ENCODE results near the gene BRPF1. TPM values are rescaled to one million over a fixed set of nuclear protein-coding genes. Genes with fewer than 3 reads are reported as not detected.
A peak's percentile ranks its signal among the peaks of the same experiment; 100 is the strongest.

The BRPF1 gene
- total RNA-seq, 1 donor from 2014 or later, result 19.5 TPM

DNA sequence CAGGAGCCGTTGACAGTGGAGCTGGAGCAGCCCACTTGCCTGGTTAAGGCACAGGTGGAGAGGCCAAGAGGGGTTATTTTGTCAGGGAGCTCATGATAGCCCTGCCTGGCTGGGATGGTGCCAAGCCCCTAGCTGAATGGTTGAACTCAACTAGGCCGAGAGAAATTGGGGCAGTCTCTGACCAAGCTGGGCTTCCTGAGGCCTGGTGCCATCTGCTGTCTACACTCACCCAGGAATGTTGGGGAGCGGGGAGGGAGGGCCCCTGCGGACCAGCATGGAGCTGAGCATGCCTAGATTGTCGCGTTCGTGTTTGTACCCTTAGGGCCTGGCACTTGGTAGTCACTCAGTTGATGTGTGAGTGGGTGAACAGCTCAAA lies 1.2 kb downstream of the BRPF1 start:
- no peak for DNase-seq (ENCODE audit: low read depth)
- peak overlapping the region; percentile 96 for H3K4me3 Mint-ChIP-seq (ENCODE audit: unreplicated experiment)
- TF ChIP-seq, protein P1, sequence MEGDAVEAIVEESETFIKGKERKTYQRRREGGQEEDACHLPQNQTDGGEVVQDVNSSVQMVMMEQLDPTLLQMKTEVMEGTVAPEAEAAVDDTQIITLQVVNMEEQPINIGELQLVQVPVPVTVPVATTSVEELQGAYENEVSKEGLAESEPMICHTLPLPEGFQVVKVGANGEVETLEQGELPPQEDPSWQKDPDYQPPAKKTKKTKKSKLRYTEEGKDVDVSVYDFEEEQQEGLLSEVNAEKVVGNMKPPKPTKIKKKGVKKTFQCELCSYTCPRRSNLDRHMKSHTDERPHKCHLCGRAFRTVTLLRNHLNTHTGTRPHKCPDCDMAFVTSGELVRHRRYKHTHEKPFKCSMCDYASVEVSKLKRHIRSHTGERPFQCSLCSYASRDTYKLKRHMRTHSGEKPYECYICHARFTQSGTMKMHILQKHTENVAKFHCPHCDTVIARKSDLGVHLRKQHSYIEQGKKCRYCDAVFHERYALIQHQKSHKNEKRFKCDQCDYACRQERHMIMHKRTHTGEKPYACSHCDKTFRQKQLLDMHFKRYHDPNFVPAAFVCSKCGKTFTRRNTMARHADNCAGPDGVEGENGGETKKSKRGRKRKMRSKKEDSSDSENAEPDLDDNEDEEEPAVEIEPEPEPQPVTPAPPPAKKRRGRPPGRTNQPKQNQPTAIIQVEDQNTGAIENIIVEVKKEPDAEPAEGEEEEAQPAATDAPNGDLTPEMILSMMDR (IDR thresholded peaks at IDR 0.05; ENCODE audit: insufficient read depth, low read depth, low read length), result no peak
- TF ChIP-seq EZH2 (IDR thresholded peaks at IDR 0.05; ENCODE audit: insufficient read depth, low read length), result no peak
- Histone ChIP-seq H3K9ac (ENCODE audit: low read length) (peak overlapping the region; percentile 100), H3K27ac (ENCODE audit: low read depth, low read length) (peak overlapping the region; percentile 100), H3K27me3 (ENCODE audit: insufficient read depth, low read length) (no peaks in the 10 kb centered on the region), H3K9me3 (ENCODE audit: insufficient read depth, low read depth, low read length) (no peaks in the 10 kb centered on the region), H2AFZ (ENCODE audit: low read depth, low read length) (no peak overlapping the region), H3K79me2 (ENCODE audit: insufficient read depth, low read length) (peaks cover 58% of the 10 kb centered on the region), H3K4me3 (ENCODE audit: insufficient read depth, low read depth, low read length) (peak overlapping the region; percentile 81), H4K20me1 (ENCODE audit: insufficient read depth, low read length) (peaks cover 49% of the 10 kb centered on the region), H3K36me3 (ENCODE audit: insufficient read depth, low read length) (peaks cover 19% of the 10 kb centered on the region), H3K4me1 (ENCODE audit: insufficient read depth, low read length) (peaks cover 16% of the 10 kb centered on the region), H3K4me2 (ENCODE audit: low read length) (peak overlapping the region; percentile 94)
- peaks cover 21% of the 10 kb centered on the region for H3K4me1 Mint-ChIP-seq (ENCODE audit: low read depth, unreplicated experiment)
- H3K27me3 Mint-ChIP-seq (ENCODE audit: low read depth, unreplicated experiment), result no peaks in the 10 kb centered on the region
- H3K9me3 Mint-ChIP-seq (ENCODE audit: unreplicated experiment), result no peaks in the 10 kb centered on the region
- FAIRE-seq, result no peak
- H3K36me3 Mint-ChIP-seq (ENCODE audit: low read depth, unreplicated experiment), result peaks cover 16% of the 10 kb centered on the region
- peak overlapping the region; percentile 86 for H3K27ac Mint-ChIP-seq (ENCODE audit: unreplicated experiment)

DNA sequence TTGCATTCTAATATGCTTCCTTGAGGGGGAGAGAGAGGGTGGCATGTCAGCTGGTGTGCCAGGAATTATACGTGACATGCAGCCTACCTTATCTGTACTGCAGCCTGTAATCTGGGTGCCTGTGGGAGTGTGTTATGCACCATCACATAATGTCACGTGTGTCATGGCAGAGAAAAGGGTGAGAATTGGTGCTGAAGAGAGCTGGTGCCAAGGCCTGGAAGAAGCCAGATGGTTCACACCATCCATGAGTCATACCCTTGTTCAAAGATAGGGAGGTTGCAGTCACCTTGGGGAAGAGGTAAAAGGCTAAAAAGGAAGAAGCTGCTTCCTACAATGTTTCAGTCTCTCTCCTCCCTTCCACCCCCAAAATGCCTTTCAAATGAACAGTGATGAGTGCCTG lies 5.3 kb downstream of the BRPF1 start:
- DNase-seq (ENCODE audit: low read depth) (no peak), FAIRE-seq (no peak)
- H3K9me3 ChIP-seq (ENCODE audit: insufficient read depth, low read depth, low read length), result no peaks in the 10 kb centered on the region
- Mint-ChIP-seq H3K4me3 (ENCODE audit: unreplicated experiment) (no peak overlapping the region), H3K27ac (ENCODE audit: unreplicated experiment) (no peak overlapping the region), H3K4me1 (ENCODE audit: low read depth, unreplicated experiment) (peaks cover 17% of the 10 kb centered on the region), H3K9me3 (ENCODE audit: unreplicated experiment) (no peaks in the 10 kb centered on the region), H3K27me3 (ENCODE audit: low read depth, unreplicated experiment) (no peaks in the 10 kb centered on the region), H3K36me3 (ENCODE audit: low read depth, unreplicated experiment) (peaks cover 16% of the 10 kb centered on the region)
- TF ChIP-seq, protein P1 (IDR thresholded peaks at IDR 0.05; ENCODE audit: insufficient read depth, low read depth, low read length), result no peak
- no peak for TF ChIP-seq EZH2 (IDR thresholded peaks at IDR 0.05; ENCODE audit: insufficient read depth, low read length)
- no peaks in the 10 kb centered on the region for H3K27me3 ChIP-seq (ENCODE audit: insufficient read depth, low read length)
- H3K4me2 ChIP-seq (ENCODE audit: low read length), result no peak overlapping the region
- H3K9ac ChIP-seq (ENCODE audit: low read length), result no peak overlapping the region
- H2AFZ ChIP-seq (ENCODE audit: low read depth, low read length), result no peak overlapping the region
- no peak overlapping the region for H3K27ac ChIP-seq (ENCODE audit: low read depth, low read length)
- peaks cover 83% of the 10 kb centered on the region for H4K20me1 ChIP-seq (ENCODE audit: insufficient read depth, low read length)
- peaks cover 11% of the 10 kb centered on the region for H3K4me1 ChIP-seq (ENCODE audit: insufficient read depth, low read length)
- no peak overlapping the region for H3K4me3 ChIP-seq (ENCODE audit: insufficient read depth, low read depth, low read length)
- peaks cover 72% of the 10 kb centered on the region for H3K79me2 ChIP-seq (ENCODE audit: insufficient read depth, low read length)
- H3K36me3 ChIP-seq (ENCODE audit: insufficient read depth, low read length), result peaks cover 54% of the 10 kb centered on the region

DNA sequence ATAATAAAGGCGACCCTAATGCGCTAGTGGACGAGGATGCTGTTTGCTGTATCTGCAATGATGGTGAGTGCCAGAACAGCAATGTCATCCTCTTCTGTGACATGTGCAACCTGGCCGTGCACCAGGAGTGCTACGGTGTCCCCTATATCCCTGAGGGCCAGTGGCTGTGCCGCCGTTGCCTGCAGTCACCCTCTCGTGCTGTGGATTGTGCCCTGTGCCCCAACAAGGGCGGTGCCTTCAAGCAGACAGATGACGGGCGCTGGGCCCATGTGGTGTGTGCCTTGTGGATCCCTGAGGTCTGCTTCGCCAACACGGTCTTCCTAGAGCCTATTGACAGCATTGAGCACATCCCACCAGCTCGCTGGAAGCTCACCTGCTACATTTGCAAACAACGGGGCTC lies 7.6 kb downstream of the BRPF1 start:
- H3K27ac ChIP-seq (ENCODE audit: low read depth, low read length), result no peak overlapping the region
- Mint-ChIP-seq H3K4me1 (ENCODE audit: low read depth, unreplicated experiment) (no peaks in the 10 kb centered on the region), H3K9me3 (ENCODE audit: unreplicated experiment) (no peaks in the 10 kb centered on the region), H3K27me3 (ENCODE audit: low read depth, unreplicated experiment) (no peaks in the 10 kb centered on the region), H3K36me3 (ENCODE audit: low read depth, unreplicated experiment) (peaks cover 11% of the 10 kb centered on the region), H3K27ac (ENCODE audit: unreplicated experiment) (no peak overlapping the region), H3K4me3 (ENCODE audit: unreplicated experiment) (no peak overlapping the region)
- DNase-seq (ENCODE audit: low read depth) (no peak), FAIRE-seq (no peak)
- no peaks in the 10 kb centered on the region for H3K9me3 ChIP-seq (ENCODE audit: insufficient read depth, low read depth, low read length)
- H3K4me1 ChIP-seq (ENCODE audit: insufficient read depth, low read length), result no peaks in the 10 kb centered on the region
- H3K27me3 ChIP-seq (ENCODE audit: insufficient read depth, low read length), result no peaks in the 10 kb centered on the region
- peaks cover 72% of the 10 kb centered on the region for H3K36me3 ChIP-seq (ENCODE audit: insufficient read depth, low read length)
- no peak overlapping the region for H3K9ac ChIP-seq (ENCODE audit: low read length)
- H3K4me2 ChIP-seq (ENCODE audit: low read length), result no peak overlapping the region
- H3K79me2 ChIP-seq (ENCODE audit: insufficient read depth, low read length), result peaks cover 48% of the 10 kb centered on the region
- no peak overlapping the region for H3K4me3 ChIP-seq (ENCODE audit: insufficient read depth, low read depth, low read length)
- H2AFZ ChIP-seq (ENCODE audit: low read depth, low read length), result no peak overlapping the region
- H4K20me1 ChIP-seq (ENCODE audit: insufficient read depth, low read length), result peaks cover 65% of the 10 kb centered on the region
- no peak for TF ChIP-seq EZH2 (IDR thresholded peaks at IDR 0.05; ENCODE audit: insufficient read depth, low read length)
- TF ChIP-seq, protein P1 (IDR thresholded peaks at IDR 0.05; ENCODE audit: insufficient read depth, low read depth, low read length), result no peak

All from astrocyte (in vitro differentiated cells and primary cell).